ENCODE data around the gene C6orf136. TPM values are rescaled to one million over a fixed set of nuclear protein-coding genes. Genes with fewer than 3 reads are reported as not detected.

Gene C6orf136
- polyA plus RNA-seq, 3 donors, result 2.0 to 18.4 (median 2.7) TPM

DNA sequence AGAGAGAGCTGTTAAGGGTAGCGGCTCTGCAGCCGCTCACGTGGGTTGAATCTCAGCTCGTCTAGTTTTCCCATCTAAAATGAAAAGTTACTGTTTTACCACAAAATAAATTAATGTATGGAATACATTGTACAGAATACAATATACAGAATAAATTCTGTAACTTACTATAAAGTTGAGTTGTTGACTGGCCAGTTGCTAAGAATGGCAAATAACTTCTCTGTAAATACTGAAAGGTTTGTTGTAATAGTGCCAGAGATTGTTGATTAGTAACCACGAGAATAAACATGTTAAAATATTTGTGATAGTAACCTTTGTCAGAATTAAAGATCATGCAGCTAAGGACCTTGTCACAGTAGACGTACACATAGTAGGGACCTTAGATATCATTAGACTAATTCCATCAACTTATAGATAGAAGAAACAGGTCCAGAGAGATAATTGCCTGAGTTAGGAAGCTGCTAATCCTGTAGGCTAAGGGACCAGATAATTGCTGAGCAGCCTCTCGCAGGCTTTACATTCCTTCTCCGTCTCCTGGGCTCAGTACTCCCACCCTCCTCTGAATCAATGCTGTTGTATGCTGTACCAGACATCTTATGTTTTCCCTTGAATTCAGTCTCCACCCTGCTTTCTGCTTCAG lies 44.4 kb downstream of the C6orf136 start:
- H3K9me3 Mint-ChIP-seq, result no peaks in the 10 kb centered on the region
- no peak for TF ChIP-seq CTCF (IDR thresholded peaks at IDR 0.05)
- no peaks in the 10 kb centered on the region for H3K36me3 ChIP-seq (replicated peaks in 1 of 2; ENCODE audit: control insufficient read depth in 1 of 2, insufficient read depth in 2 of 2, low read length in 2 of 2)
- H3K9ac ChIP-seq (ENCODE audit: insufficient read depth, low read length, poor library complexity, severe bottlenecking), result peak overlapping the region; percentile 66
- peaks cover 4 to 6% of the 10 kb centered on the region in 2 donors for H3K36me3 Mint-ChIP-seq
- H3K27me3 ChIP-seq (ENCODE audit: control insufficient read depth in 2 of 2, insufficient read depth in 2 of 2, low read length in 2 of 2), result no peaks in the 10 kb centered on the region
- H3K4me2 ChIP-seq (replicated peaks; ENCODE audit: extremely low read depth, low read length, poor library complexity, severe bottlenecking), result peak overlapping the region; percentile 100
- no peak for DNase-seq
- H4K20me1 ChIP-seq (ENCODE audit: insufficient read depth, low read length), result peaks cover 2% of the 10 kb centered on the region
- peak overlapping the region in 6 of 7 donors; percentile 70 to 98 (median 80) for H3K27ac Mint-ChIP-seq
- peak overlapping the region; percentile 89 for H2AFZ ChIP-seq (ENCODE audit: insufficient read depth, low read depth, low read length, poor library complexity, severe bottlenecking)
- H3K4me1 ChIP-seq (ENCODE audit: control insufficient read depth in 1 of 2, insufficient read depth in 2 of 2, low read length in 2 of 2), result peaks cover 37 to 40% of the 10 kb centered on the region in 2 donors
- peaks cover 0 to 4% (median 0%) of the 10 kb centered on the region in 3 donors for H3K27me3 Mint-ChIP-seq (ENCODE audit: low read depth in 3 of 3)
- peak overlapping the region; percentile 70 to 100 (median 95) for H3K4me3 ChIP-seq (replicated peaks in 1 of 3; ENCODE audit: low read depth in 2 of 3, low read length in 3 of 3)
- intact Hi-C loops (cut with micrococcal nuclease), result no loop called here
- H3K79me2 ChIP-seq (ENCODE audit: insufficient read depth, low read length), result peaks cover 40% of the 10 kb centered on the region
- peak overlapping the region; percentile 88 to 97 for H3K4me3 Mint-ChIP-seq
- peak overlapping the region in 1 of 2 donors; percentile 99 for H3K27ac ChIP-seq (ENCODE audit: low read depth in 1 of 2, low read length in 2 of 2)
- 93% methylated on average over 2 of the region's 8 CpGs for WGBS (ENCODE audit: insufficient coverage)
- H3K9me3 ChIP-seq (replicated peaks in 1 of 2; ENCODE audit: control insufficient read depth in 1 of 2, insufficient read depth in 1 of 2, low read length in 2 of 2), result no peaks in the 10 kb centered on the region
- H3K4me1 Mint-ChIP-seq, result peaks cover 43% of the 10 kb centered on the region

GRCh38 chr6:30696432-30696831 lies 49.5 kb downstream of the C6orf136 start:
- 100% methylated on average over 1 of the region's 5 CpGs for WGBS (ENCODE audit: insufficient coverage)
- Histone ChIP-seq H3K9ac (ENCODE audit: insufficient read depth, low read length, poor library complexity, severe bottlenecking) (no peak overlapping the region), H3K36me3 (replicated peaks in 1 of 2; ENCODE audit: control insufficient read depth in 1 of 2, insufficient read depth in 2 of 2, low read length in 2 of 2) (no peaks in the 10 kb centered on the region), H3K4me1 (ENCODE audit: control insufficient read depth in 1 of 2, insufficient read depth in 2 of 2, low read length in 2 of 2) (peaks cover 9 to 10% of the 10 kb centered on the region in 2 donors), H2AFZ (ENCODE audit: insufficient read depth, low read depth, low read length, poor library complexity, severe bottlenecking) (no peak overlapping the region), H3K79me2 (ENCODE audit: insufficient read depth, low read length) (no peaks in the 10 kb centered on the region), H4K20me1 (ENCODE audit: insufficient read depth, low read length) (no peaks in the 10 kb centered on the region), H3K4me3 (replicated peaks in 1 of 3; ENCODE audit: low read depth in 2 of 3, low read length in 3 of 3) (no peak overlapping the region), H3K4me2 (replicated peaks; ENCODE audit: extremely low read depth, low read length, poor library complexity, severe bottlenecking) (no peak overlapping the region), H3K27ac (ENCODE audit: low read depth in 1 of 2, low read length in 2 of 2) (no peak overlapping the region), H3K27me3 (ENCODE audit: control insufficient read depth in 2 of 2, insufficient read depth in 2 of 2, low read length in 2 of 2) (no peaks in the 10 kb centered on the region), H3K9me3 (replicated peaks in 1 of 2; ENCODE audit: control insufficient read depth in 1 of 2, insufficient read depth in 1 of 2, low read length in 2 of 2) (no peaks in the 10 kb centered on the region)
- no peak overlapping the region for H3K4me3 Mint-ChIP-seq
- peaks cover 10% of the 10 kb centered on the region for H3K4me1 Mint-ChIP-seq
- H3K36me3 Mint-ChIP-seq, result no peaks in the 10 kb centered on the region
- H3K27ac Mint-ChIP-seq, result no peak overlapping the region
- H3K27me3 Mint-ChIP-seq (ENCODE audit: low read depth in 3 of 3), result peaks cover 0 to 1% (median 0%) of the 10 kb centered on the region in 3 donors
- H3K9me3 Mint-ChIP-seq, result no peaks in the 10 kb centered on the region
- intact Hi-C loops (cut with micrococcal nuclease), result no loop called here
- no peak for DNase-seq
- TF ChIP-seq CTCF (IDR thresholded peaks at IDR 0.05), result no peak
